Measurements from ENCODE around the gene NFIB.

NFIB gene

DNA sequence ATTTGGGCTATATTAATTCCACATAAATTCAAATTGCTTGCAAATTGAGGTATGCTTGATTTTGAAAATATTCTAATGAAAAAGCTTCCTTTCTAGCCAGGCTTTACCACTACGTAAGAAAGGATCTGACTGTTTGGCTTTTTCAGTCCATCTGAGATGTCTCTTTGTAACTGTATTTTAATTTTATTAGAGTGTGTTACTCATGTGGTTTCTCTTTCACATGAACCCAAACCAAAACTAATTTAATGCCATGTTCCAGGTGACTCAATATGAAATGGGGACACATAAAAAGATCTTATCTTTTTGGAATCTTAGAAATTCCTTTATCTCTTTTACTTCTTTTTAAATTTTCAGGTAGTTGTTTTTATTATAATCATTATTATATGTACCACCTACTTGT lies 85.3 kb downstream of the NFIB start:
- no peaks in the 10 kb centered on the region for H3K36me3 ChIP-seq (ENCODE audit: insufficient read depth, insufficient read length, low read length)
- H3K4me1 ChIP-seq (ENCODE audit: insufficient read depth, insufficient read length), result no peaks in the 10 kb centered on the region
- no peak overlapping the region for H3K4me3 ChIP-seq (ENCODE audit: insufficient read length, low read depth)
- no peaks in the 10 kb centered on the region for H3K27me3 ChIP-seq (ENCODE audit: insufficient read depth, insufficient read length)
- TF ChIP-seq SUZ12 (IDR thresholded peaks at IDR 0.05; ENCODE audit: extremely low read depth, insufficient read depth, insufficient read length) (no peak), YY1 (IDR thresholded peaks at IDR 0.05; ENCODE audit: insufficient read depth, insufficient read length) (no peak), ZNF274 (IDR thresholded peaks at IDR 0.05; ENCODE audit: low read depth, low read length) (no peak)
- no peak for DNase-seq (ENCODE audit: low read depth, low spot score)
- no peak overlapping the region for H3K9ac ChIP-seq (ENCODE audit: insufficient read length, low read depth)
- H3K9me3 ChIP-seq (ENCODE audit: insufficient read depth, low read length), result no peaks in the 10 kb centered on the region

DNA sequence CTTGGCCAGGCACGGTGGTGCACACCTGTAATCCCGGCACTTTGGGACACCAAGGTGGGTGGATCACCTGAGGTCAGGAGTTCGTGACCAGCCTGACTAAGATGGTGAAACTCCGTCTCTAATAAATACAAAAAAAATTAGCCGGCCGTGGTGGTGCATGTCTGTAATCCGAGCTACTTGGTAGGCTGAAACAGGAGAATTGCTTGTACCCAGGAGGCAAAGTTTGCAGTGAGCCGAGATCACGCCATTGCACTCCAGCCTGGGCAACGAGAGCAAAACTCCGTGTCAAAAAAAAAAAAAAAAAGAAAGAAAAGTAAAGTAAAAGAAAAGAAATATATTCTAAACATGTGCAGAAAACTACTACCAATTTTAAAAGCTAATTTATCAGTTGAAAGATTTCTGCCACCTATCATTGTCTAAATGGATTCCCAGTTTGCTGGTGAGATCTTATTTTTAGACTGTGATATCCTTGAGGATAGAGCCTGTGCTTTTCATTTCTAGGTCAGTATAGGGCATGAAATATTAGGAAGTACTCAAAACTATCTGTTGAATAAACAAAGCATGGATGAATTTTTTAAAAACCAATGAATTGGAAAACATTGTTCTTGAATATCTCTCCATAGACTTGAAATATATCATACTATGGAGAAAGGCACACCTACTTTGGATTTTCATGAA lies 86.9 kb downstream of the NFIB start:
- Histone ChIP-seq H3K9me3 (ENCODE audit: insufficient read depth, low read length) (no peaks in the 10 kb centered on the region), H3K4me1 (ENCODE audit: insufficient read depth, insufficient read length) (no peaks in the 10 kb centered on the region), H3K27me3 (ENCODE audit: insufficient read depth, insufficient read length) (no peaks in the 10 kb centered on the region), H3K9ac (ENCODE audit: insufficient read length, low read depth) (no peak overlapping the region), H3K4me3 (ENCODE audit: insufficient read length, low read depth) (no peak overlapping the region), H3K36me3 (ENCODE audit: insufficient read depth, insufficient read length, low read length) (no peaks in the 10 kb centered on the region)
- no peak for TF ChIP-seq SUZ12 (IDR thresholded peaks at IDR 0.05; ENCODE audit: extremely low read depth, insufficient read depth, insufficient read length)
- no peak for TF ChIP-seq ZNF274 (IDR thresholded peaks at IDR 0.05; ENCODE audit: low read depth, low read length)
- no peak for TF ChIP-seq YY1 (IDR thresholded peaks at IDR 0.05; ENCODE audit: insufficient read depth, insufficient read length)
- DNase-seq (ENCODE audit: low read depth, low spot score), result no peak

DNA sequence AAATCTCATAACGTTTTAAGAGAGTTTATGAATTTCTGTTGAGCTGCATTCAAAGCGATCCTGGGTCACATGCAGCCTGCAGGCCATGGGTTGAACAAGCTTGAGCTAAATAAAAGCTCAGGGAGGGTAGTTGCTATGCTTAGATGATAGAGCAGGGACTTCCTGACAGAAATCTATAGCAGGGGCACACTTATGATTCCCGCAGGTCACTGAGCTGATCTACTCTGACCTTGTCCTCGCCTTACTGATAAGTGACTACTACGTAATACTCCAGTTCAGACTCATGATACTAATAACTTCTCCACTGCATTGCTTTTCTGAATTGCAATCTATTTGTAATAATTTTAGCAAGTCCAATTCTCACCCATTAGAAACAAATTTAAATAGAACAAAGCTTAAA lies 90.9 kb downstream of the NFIB start:
- TF ChIP-seq ZNF274 (IDR thresholded peaks at IDR 0.05; ENCODE audit: low read depth, low read length) (no peak), YY1 (IDR thresholded peaks at IDR 0.05; ENCODE audit: insufficient read depth, insufficient read length) (no peak), SUZ12 (IDR thresholded peaks at IDR 0.05; ENCODE audit: extremely low read depth, insufficient read depth, insufficient read length) (no peak)
- no peaks in the 10 kb centered on the region for H3K27me3 ChIP-seq (ENCODE audit: insufficient read depth, insufficient read length)
- no peaks in the 10 kb centered on the region for H3K36me3 ChIP-seq (ENCODE audit: insufficient read depth, insufficient read length, low read length)
- no peak overlapping the region for H3K4me3 ChIP-seq (ENCODE audit: insufficient read length, low read depth)
- H3K9me3 ChIP-seq (ENCODE audit: insufficient read depth, low read length), result no peaks in the 10 kb centered on the region
- H3K9ac ChIP-seq (ENCODE audit: insufficient read length, low read depth), result no peak overlapping the region
- no peak for DNase-seq (ENCODE audit: low read depth, low spot score)
- H3K4me1 ChIP-seq (ENCODE audit: insufficient read depth, insufficient read length), result no peaks in the 10 kb centered on the region

DNA sequence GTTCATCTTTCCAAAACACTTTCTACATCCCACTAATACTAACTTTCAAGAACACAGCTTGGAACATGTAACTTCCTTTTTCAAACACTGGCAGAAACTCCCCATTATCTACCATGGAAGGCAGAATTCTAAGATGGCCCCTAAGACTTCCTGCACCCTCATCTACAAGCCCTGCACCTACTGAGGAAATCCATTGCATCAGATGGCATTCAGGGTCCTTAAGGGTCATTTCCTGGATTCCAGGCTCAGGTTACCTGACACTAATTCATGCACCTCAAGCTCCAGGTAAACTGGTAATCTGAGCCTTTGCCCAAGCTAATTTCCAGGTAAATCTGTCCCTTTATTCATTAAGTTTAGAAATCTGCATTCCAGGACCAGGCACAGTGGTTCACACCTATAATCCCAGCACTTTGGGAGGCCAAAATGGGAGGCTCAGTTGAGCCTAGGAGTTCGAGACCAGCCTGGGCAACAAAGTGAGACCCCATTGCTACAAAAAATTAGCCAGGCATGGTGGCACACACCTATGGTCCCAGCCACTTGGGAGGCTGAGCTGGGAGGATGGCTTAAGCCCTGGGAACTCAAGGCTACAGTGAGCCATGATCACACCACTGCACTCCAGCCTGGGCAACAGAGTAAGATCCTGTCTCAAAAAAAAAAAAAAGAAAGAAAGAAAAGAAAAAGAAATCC lies 91.6 kb downstream of the NFIB start:
- Histone ChIP-seq H3K27me3 (ENCODE audit: insufficient read depth, insufficient read length) (no peaks in the 10 kb centered on the region), H3K9ac (ENCODE audit: insufficient read length, low read depth) (no peak overlapping the region), H3K9me3 (ENCODE audit: insufficient read depth, low read length) (no peaks in the 10 kb centered on the region), H3K36me3 (ENCODE audit: insufficient read depth, insufficient read length, low read length) (no peaks in the 10 kb centered on the region), H3K4me3 (ENCODE audit: insufficient read length, low read depth) (no peak overlapping the region), H3K4me1 (ENCODE audit: insufficient read depth, insufficient read length) (no peaks in the 10 kb centered on the region)
- TF ChIP-seq YY1 (IDR thresholded peaks at IDR 0.05; ENCODE audit: insufficient read depth, insufficient read length), result no peak
- TF ChIP-seq ZNF274 (IDR thresholded peaks at IDR 0.05; ENCODE audit: low read depth, low read length), result no peak
- no peak for TF ChIP-seq SUZ12 (IDR thresholded peaks at IDR 0.05; ENCODE audit: extremely low read depth, insufficient read depth, insufficient read length)
- DNase-seq (ENCODE audit: low read depth, low spot score), result no peak

DNA sequence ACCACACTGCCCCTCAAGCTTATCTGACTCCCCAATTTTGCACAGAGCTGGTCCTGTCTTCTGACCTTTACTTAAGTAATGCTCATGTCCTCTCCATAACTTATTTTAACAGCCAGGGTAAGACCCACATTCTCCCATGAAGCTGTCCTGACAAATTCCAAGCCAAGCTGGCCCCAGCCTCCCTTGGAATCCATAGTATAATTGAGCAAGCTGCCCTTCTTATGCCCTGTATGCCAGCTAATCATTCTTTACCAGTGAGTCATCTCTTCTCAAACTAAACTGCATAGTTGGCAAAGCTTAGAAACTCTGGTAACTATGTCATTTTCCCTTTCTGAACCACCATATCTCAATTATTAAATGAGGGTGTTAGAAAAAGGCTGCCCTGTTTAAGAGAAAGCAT lies 92.4 kb downstream of the NFIB start:
- no peak overlapping the region for H3K4me3 ChIP-seq (ENCODE audit: insufficient read length, low read depth)
- H3K9ac ChIP-seq (ENCODE audit: insufficient read length, low read depth), result no peak overlapping the region
- no peaks in the 10 kb centered on the region for H3K27me3 ChIP-seq (ENCODE audit: insufficient read depth, insufficient read length)
- H3K36me3 ChIP-seq (ENCODE audit: insufficient read depth, insufficient read length, low read length), result no peaks in the 10 kb centered on the region
- DNase-seq (ENCODE audit: low read depth, low spot score), result no peak
- TF ChIP-seq YY1 (IDR thresholded peaks at IDR 0.05; ENCODE audit: insufficient read depth, insufficient read length), result no peak
- no peak for TF ChIP-seq SUZ12 (IDR thresholded peaks at IDR 0.05; ENCODE audit: extremely low read depth, insufficient read depth, insufficient read length)
- no peak for TF ChIP-seq ZNF274 (IDR thresholded peaks at IDR 0.05; ENCODE audit: low read depth, low read length)
- H3K4me1 ChIP-seq (ENCODE audit: insufficient read depth, insufficient read length), result no peaks in the 10 kb centered on the region
- no peaks in the 10 kb centered on the region for H3K9me3 ChIP-seq (ENCODE audit: insufficient read depth, low read length)

DNA sequence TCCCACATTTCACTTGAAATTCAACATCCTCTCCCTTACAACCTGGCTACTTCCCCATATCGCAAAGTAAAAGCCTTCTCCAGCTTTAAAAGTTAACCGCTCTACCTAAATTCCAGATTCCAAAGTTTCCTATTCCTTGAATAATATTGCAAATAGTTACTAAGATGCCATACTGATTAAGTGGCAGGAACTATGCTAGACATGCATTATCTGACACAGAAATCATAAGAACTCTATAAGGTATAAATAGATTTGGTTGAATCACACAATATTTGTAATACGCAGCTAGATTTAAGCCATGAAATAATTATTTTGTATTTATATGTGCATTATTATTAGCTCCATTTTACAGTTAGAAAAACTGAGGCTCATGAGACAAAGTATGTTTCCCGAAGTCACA lies 92.8 kb downstream of the NFIB start:
- Histone ChIP-seq H3K9me3 (ENCODE audit: insufficient read depth, low read length) (no peaks in the 10 kb centered on the region), H3K27me3 (ENCODE audit: insufficient read depth, insufficient read length) (no peaks in the 10 kb centered on the region), H3K36me3 (ENCODE audit: insufficient read depth, insufficient read length, low read length) (no peaks in the 10 kb centered on the region), H3K4me1 (ENCODE audit: insufficient read depth, insufficient read length) (no peaks in the 10 kb centered on the region), H3K9ac (ENCODE audit: insufficient read length, low read depth) (no peak overlapping the region), H3K4me3 (ENCODE audit: insufficient read length, low read depth) (no peak overlapping the region)
- DNase-seq (ENCODE audit: low read depth, low spot score), result no peak
- TF ChIP-seq SUZ12 (IDR thresholded peaks at IDR 0.05; ENCODE audit: extremely low read depth, insufficient read depth, insufficient read length) (no peak), ZNF274 (IDR thresholded peaks at IDR 0.05; ENCODE audit: low read depth, low read length) (no peak), YY1 (IDR thresholded peaks at IDR 0.05; ENCODE audit: insufficient read depth, insufficient read length) (no peak)

DNA sequence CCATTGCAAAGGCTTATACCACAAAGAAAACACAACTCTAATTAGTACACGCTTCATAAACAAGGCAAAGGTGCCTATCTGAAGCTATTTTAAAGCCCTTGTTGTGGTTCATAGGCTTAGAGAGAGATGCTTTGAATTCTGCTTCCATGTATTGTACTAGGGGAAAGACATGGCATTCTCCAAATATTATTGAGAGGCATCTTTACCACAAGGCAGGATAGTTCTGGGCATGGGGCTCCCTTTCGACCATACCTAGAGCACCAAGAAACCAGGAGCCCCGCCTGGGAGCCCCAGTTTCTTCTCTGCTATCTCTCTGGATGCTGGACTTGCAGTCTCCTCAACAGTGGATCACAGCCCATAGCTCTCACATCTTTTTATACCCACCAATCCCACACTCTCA lies 93.7 kb downstream of the NFIB start:
- Histone ChIP-seq H3K4me1 (ENCODE audit: insufficient read depth, insufficient read length) (no peaks in the 10 kb centered on the region), H3K27me3 (ENCODE audit: insufficient read depth, insufficient read length) (no peaks in the 10 kb centered on the region), H3K9me3 (ENCODE audit: insufficient read depth, low read length) (no peaks in the 10 kb centered on the region), H3K4me3 (ENCODE audit: insufficient read length, low read depth) (no peak overlapping the region), H3K36me3 (ENCODE audit: insufficient read depth, insufficient read length, low read length) (no peaks in the 10 kb centered on the region), H3K9ac (ENCODE audit: insufficient read length, low read depth) (no peak overlapping the region)
- no peak for TF ChIP-seq YY1 (IDR thresholded peaks at IDR 0.05; ENCODE audit: insufficient read depth, insufficient read length)
- TF ChIP-seq ZNF274 (IDR thresholded peaks at IDR 0.05; ENCODE audit: low read depth, low read length), result no peak
- no peak for TF ChIP-seq SUZ12 (IDR thresholded peaks at IDR 0.05; ENCODE audit: extremely low read depth, insufficient read depth, insufficient read length)
- no peak for DNase-seq (ENCODE audit: low read depth, low spot score)

Measured in NT2/D1 (cell line).